AG04450 (cell line): ENCODE measurements around the gene PITPNB. TPM values are rescaled to one million over a fixed set of nuclear protein-coding genes. Genes with fewer than 3 reads are reported as not detected.
A peak's percentile ranks its signal among the peaks of the same experiment; 100 is the strongest.

ENCODE experiments used
- CTCF ChIA-PET: fragments of 300-600, 350-600 bp; formaldehyde crosslinking; extraction: SDS; loops from one replicate; lab custom pipeline; 2022; ENCODE audit warnings: antibody characterized with exemption, inconsistent platforms; lab: Charles Lee
- POLR2A ChIA-PET: fragments of 350-600 bp; formaldehyde crosslinking; extraction: SDS; loops from one replicate; lab custom pipeline; 2021; ENCODE audit warnings: antibody characterized with exemption, inconsistent platforms; lab: Yijun Ruan, JAX
- DNase-seq: peaks from one replicate; pipeline ENCODE4 v3.0.0-alpha.2; 2011; ENCODE audit warnings: low read depth, low spot score
- H3K27ac ChIP-seq: one replicate; pipeline ENCODE4 v1.5.1; 2012; ENCODE audit warnings: low read depth, low read length, control low read depth
- H3K27me3 ChIP-seq: one replicate; pipeline ENCODE4 v1.6.0; 2012; ENCODE audit warnings: low read length; ENCODE audit not compliant: control insufficient read depth, insufficient read depth
- H3K4me3 ChIP-seq: 2 replicates; pipeline ENCODE4 v1.5.1; 2011; ENCODE audit warnings: mild to moderate bottlenecking, low read depth, low read length, control low read depth
- H3K9me3 ChIP-seq: 2 replicates; pipeline ENCODE4 v1.5.1; 2012; ENCODE audit warnings: low read length; ENCODE audit not compliant: control insufficient read depth, insufficient read depth
- polyA plus RNA-seq: library from polyadenylated mRNA; depleted of rRNA; stranded (reverse); fragments of >200 nt; gene quantifications from 2 replicates; pipeline ENCODE4 v1.2.3, GENCODE V29; 2011
- TF ChIP-seq, protein P1 (sequence below): IDR thresholded peaks from 2 replicates; pipeline ENCODE4 v1.5.1; 2011; ENCODE audit warnings: low read depth, low read length, control low read depth, inconsistent platforms

The PITPNB gene
- polyA plus RNA-seq, 1 experiment: 119 TPM

DNA sequence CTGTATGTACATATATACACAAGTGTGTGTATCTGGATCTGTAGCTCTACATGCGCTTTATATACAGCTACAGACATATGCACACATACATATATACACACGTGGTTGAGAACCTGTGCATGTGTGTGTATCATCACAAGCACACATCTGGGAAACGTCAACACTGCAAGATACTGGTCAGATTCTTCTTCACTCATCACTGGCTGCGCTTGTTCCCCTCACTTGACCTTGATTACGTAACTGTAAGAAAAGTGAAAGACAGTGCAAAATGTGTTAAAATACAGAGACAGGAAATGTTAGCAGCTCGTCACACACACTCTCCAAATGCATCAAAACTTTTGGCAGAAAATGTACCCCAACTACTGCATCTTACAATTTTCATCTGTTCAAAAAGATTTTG, 65.6 kb downstream of the PITPNB start:
- H3K27ac ChIP-seq: no peak overlapping the region
- no peak for DNase-seq
- no peaks in the 10 kb centered on the region for H3K27me3 ChIP-seq
- CTCF ChIA-PET: interaction anchor here (1.7 kb wide), 1 partner anchor 28 kb away, joined by 4 read pairs; no protein-coding TSS in a partner anchor
- POLR2A ChIA-PET: no interaction called here
- TF ChIP-seq, protein P1, sequence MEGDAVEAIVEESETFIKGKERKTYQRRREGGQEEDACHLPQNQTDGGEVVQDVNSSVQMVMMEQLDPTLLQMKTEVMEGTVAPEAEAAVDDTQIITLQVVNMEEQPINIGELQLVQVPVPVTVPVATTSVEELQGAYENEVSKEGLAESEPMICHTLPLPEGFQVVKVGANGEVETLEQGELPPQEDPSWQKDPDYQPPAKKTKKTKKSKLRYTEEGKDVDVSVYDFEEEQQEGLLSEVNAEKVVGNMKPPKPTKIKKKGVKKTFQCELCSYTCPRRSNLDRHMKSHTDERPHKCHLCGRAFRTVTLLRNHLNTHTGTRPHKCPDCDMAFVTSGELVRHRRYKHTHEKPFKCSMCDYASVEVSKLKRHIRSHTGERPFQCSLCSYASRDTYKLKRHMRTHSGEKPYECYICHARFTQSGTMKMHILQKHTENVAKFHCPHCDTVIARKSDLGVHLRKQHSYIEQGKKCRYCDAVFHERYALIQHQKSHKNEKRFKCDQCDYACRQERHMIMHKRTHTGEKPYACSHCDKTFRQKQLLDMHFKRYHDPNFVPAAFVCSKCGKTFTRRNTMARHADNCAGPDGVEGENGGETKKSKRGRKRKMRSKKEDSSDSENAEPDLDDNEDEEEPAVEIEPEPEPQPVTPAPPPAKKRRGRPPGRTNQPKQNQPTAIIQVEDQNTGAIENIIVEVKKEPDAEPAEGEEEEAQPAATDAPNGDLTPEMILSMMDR: no peak
- H3K4me3 ChIP-seq: no peak overlapping the region
- H3K9me3 ChIP-seq: no peaks in the 10 kb centered on the region

DNA sequence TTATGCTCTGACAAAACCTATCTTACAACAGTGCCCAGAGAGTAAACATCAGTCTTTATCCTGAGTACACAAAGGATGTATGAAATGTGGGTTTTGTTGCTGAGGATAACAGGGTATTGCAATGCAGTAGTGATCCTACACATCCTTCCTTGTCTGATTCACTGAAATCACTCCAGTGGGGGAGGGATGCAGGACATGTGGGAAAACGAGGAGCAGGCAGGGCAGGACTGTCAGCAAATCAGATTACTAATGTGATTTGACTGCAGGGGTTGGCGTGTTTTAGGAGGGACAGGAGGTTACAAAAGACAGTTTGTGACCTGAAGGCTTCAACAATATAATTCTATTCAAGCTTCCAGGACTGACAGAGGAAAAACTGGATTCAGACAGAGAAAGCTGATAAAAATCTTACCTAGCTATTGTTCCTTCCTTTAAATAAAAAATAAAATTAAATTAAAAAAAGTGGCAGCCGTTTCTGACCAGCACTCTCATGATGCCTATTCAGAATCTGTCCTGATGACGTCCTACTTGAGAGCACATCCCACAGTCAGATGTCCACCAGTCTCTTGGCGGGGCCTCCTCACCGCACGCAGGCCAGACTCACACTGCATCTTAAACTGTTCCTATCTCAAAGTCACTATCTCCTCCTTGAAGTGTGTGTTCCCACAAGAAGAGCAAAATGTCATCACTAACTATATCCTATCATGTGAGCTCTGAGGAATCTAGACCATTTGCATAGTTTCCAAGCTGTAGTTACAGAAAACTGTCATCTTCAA, 66.9 kb downstream of the PITPNB start:
- H3K4me3 ChIP-seq: no peak overlapping the region
- CTCF ChIA-PET: interaction anchor here (1.0 kb wide), 1 partner anchor 18 kb away, joined by 3 read pairs; no protein-coding TSS in a partner anchor
- no peaks in the 10 kb centered on the region for H3K9me3 ChIP-seq
- POLR2A ChIA-PET: no interaction called here
- no peak overlapping the region for H3K27ac ChIP-seq
- DNase-seq: no peak
- H3K27me3 ChIP-seq: no peaks in the 10 kb centered on the region
- TF ChIP-seq, protein P1: no peak

DNA sequence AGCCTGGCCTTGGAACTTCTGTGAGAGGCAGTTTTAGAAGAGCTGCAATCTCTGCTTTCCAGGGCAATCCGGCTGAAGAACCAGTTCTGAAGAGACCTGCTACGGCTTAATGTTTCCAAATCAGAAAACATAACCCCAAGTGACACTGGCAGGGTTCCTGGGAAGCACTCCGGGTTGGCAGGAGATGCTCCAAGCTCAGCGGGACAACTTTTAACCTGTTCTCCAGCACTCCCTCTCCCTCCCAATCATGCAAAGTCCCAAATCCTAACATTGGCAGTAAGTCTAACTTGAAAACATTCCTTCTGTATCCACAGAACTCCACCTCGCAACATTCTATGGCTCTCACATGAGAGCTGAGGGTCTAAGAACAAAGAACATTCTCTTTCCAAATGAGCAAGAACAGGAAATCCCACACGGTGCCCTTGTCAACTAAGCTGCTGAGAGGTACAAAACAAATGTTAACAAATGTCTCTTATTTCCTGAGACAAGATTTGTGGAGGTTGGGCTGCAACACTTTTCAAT, 69.0 kb downstream of the PITPNB start:
- DNase-seq: no peak
- Histone ChIP-seq H3K4me3 (no peak overlapping the region), H3K27ac (peak overlapping the region; percentile 62), H3K27me3 (no peaks in the 10 kb centered on the region), H3K9me3 (no peaks in the 10 kb centered on the region)
- POLR2A ChIA-PET: interaction anchor here (0.9 kb wide), 1 partner anchor 12 kb away, joined by 3 read pairs; no protein-coding TSS in a partner anchor
- CTCF ChIA-PET: no interaction called here
- TF ChIP-seq, protein P1: no peak

DNA sequence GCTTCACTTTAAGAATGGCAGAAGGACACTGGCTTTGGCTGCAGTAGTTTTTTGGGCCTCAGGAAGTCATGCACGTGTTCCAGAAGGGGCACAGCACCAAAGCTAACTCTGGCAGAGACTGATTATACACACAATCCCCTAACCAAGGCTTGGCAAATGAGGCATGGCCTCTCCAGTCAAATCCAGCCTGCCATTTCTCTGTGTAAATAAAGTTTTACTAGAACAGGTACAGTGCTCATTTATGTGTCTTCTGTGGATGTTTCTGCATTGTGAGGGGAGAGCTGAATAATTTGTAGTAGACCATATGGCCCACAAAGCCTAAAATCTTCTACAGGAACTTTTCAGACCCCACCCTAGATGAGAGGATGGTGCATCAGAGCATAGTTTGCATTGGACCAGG, 71.1 kb downstream of the PITPNB start:
- POLR2A ChIA-PET: no interaction called here

More for the DNA sequence above, 71.1 kb downstream of the PITPNB start:
- CTCF ChIA-PET: no interaction called here
- Histone ChIP-seq H3K27ac (no peak overlapping the region), H3K4me3 (no peak overlapping the region), H3K27me3 (no peaks in the 10 kb centered on the region), H3K9me3 (no peaks in the 10 kb centered on the region)
- TF ChIP-seq, protein P1: no peak
- DNase-seq: no peak
